ENCODE data around the gene CDH13.

GRCh38 chr16:83301971-83302370, 675.2 kb downstream of the CDH13 start:
- TF ChIP-seq EZH2phosphoT487 (IDR thresholded peaks at IDR 0.05; ENCODE audit: low read depth, severe bottlenecking, unreplicated experiment), result no peak
- TF ChIP-seq CTCF (IDR thresholded peaks at IDR 0.05; ENCODE audit: poor library complexity), result no peak
- no peak for TF ChIP-seq EZH2 (IDR thresholded peaks at IDR 0.05; ENCODE audit: borderline replicate concordance)

Data from hepatocyte (in vitro differentiated cells).